IMR-90 (cell line): Measurements from ENCODE around the gene MALSU1. TPM values are rescaled to one million over a fixed set of nuclear protein-coding genes. Genes with fewer than 3 reads are reported as not detected.

Experiments
- ATAC-seq: fragments of 200-7000 bp; cut with Tn5 transposase; 2 replicates; pipeline ENCODE4 v1.9.1; 2020; ENCODE audit warnings: low read depth, mild to moderate bottlenecking, moderate library complexity
- BruUV-seq: library from RNA; stranded (reverse); fragments of 400-500 nt; replicated peaks from 2 replicates; lab custom pipeline; 2021; lab: Mats Ljungman, UMichigan
- CTCF ChIA-PET: fragments of 300-600 bp; formaldehyde crosslinking; extraction: SDS; loops from one replicate; lab custom pipeline; 2021; ENCODE audit warnings: antibody characterized with exemption; lab: Yijun Ruan, JAX
- POLR2A ChIA-PET: fragments of 300-600 bp; sonication (Branson Sonifier 250); formaldehyde crosslinking; loops from one replicate; lab custom pipeline; 2022; ENCODE audit warnings: antibody characterized with exemption; ENCODE audit not compliant: unreplicated experiment; lab: Charles Lee
- DNase-seq: peaks from one replicate; pipeline ENCODE4 v3.0.0; 2013
- H2AFZ ChIP-seq: replicated peaks from 2 replicates; pipeline ENCODE3; 2013; ENCODE audit warnings: low read length, mild to moderate bottlenecking; ENCODE audit not compliant: poor library complexity
- H2AK5ac ChIP-seq: 2 replicates; pipeline ENCODE4 v1.6.1; 2013; ENCODE audit warnings: low read depth, low read length, inconsistent platforms
- H2AK9ac ChIP-seq: replicated peaks from 2 replicates; pipeline ENCODE3; 2013; ENCODE audit warnings: mild to moderate bottlenecking, low read depth, low read length, moderate library complexity; ENCODE audit not compliant: poor library complexity
- H2BK120ac ChIP-seq: 2 replicates; pipeline ENCODE4 v1.6.1; 2013; ENCODE audit warnings: low read depth, low read length, inconsistent platforms
- H2BK15ac ChIP-seq: 3 replicates; pipeline ENCODE4 v1.6.1; 2013; ENCODE audit warnings: low read depth, low read length, inconsistent platforms
- H2BK20ac ChIP-seq: 2 replicates; pipeline ENCODE4 v1.6.1; 2013; ENCODE audit warnings: low read depth, mild to moderate bottlenecking, inconsistent platforms, low read length, moderate library complexity
- H2BK5ac ChIP-seq: 2 replicates; pipeline ENCODE4 v1.6.1; 2013; ENCODE audit warnings: mild to moderate bottlenecking, low read depth, low read length, inconsistent platforms; ENCODE audit not compliant: poor library complexity, severe bottlenecking
- H3K14ac ChIP-seq: replicated peaks from 2 replicates; pipeline ENCODE4 v1.6.1; 2013; ENCODE audit warnings: low read depth, low read length, inconsistent platforms
- H3K18ac ChIP-seq: 2 replicates; pipeline ENCODE4 v1.6.1; 2013; ENCODE audit warnings: low read depth, low read length, control low read depth
- H3K23ac ChIP-seq: 2 replicates; pipeline ENCODE4 v1.6.1; 2013; ENCODE audit warnings: low read depth, low read length, inconsistent platforms
- H3K27ac ChIP-seq: 2 replicates; pipeline ENCODE4 v1.5.1; 2013; ENCODE audit warnings: mild to moderate bottlenecking, control low read depth, low read length; ENCODE audit not compliant: insufficient read depth
- H3K27me3 ChIP-seq: 2 replicates; pipeline ENCODE4 v1.6.1; 2013; ENCODE audit warnings: low read length; ENCODE audit not compliant: control insufficient read depth, insufficient read depth
- H3K36me3 ChIP-seq: 2 replicates; pipeline ENCODE4 v1.6.1; 2013; ENCODE audit warnings: low read length, mixed read lengths; ENCODE audit not compliant: control insufficient read depth, insufficient read depth
- H3K4ac ChIP-seq: 2 replicates; pipeline ENCODE4 v1.6.1; 2013; ENCODE audit warnings: low read depth, low read length, inconsistent platforms
- H3K4me1 ChIP-seq: 2 replicates; pipeline ENCODE4 v1.6.1; 2013; ENCODE audit warnings: low read length, mixed read lengths; ENCODE audit not compliant: control insufficient read depth, insufficient read depth
- H3K4me2 ChIP-seq: 2 replicates; pipeline ENCODE4 v1.6.1; 2013; ENCODE audit warnings: low read depth, mild to moderate bottlenecking, control low read depth, low read length, moderate library complexity
- H3K4me3 ChIP-seq: 2 replicates; pipeline ENCODE4 v1.5.1; 2013; ENCODE audit warnings: low read depth, mild to moderate bottlenecking, control low read depth, low read length, moderate library complexity; ENCODE audit not compliant: insufficient read depth
- H3K56ac ChIP-seq: 2 replicates; pipeline ENCODE4 v1.6.1; 2013; ENCODE audit warnings: low read length, inconsistent platforms; ENCODE audit not compliant: insufficient read depth; ENCODE audit errors: extremely low read depth
- H3K79me1 ChIP-seq, 2 experiments: 2 replicates each; pipeline ENCODE4 v1.6.1; 2013; ENCODE audit warnings: low read length in 2 of 2, inconsistent platforms in 1 of 2, low read depth in 1 of 2
- H3K9ac ChIP-seq: 2 replicates; pipeline ENCODE4 v1.6.1; 2013; ENCODE audit warnings: low read depth, low read length, control low read depth
- H3K9me1 ChIP-seq: 2 replicates; pipeline ENCODE4 v1.6.1; 2013; ENCODE audit warnings: low read length, inconsistent platforms; ENCODE audit not compliant: insufficient read depth
- H3K9me3 ChIP-seq: 2 replicates; pipeline ENCODE4 v1.6.1; 2013; ENCODE audit warnings: low read length; ENCODE audit not compliant: control insufficient read depth, insufficient read depth
- H4K20me1 ChIP-seq: 2 replicates; pipeline ENCODE4 v1.6.1; 2013; ENCODE audit warnings: low read length, inconsistent platforms; ENCODE audit not compliant: insufficient read depth
- H4K5ac ChIP-seq: 2 replicates; pipeline ENCODE4 v1.6.1; 2013; ENCODE audit warnings: mild to moderate bottlenecking, low read depth, low read length, control low read depth
- H4K8ac ChIP-seq, 2 experiments: 2 replicates each; pipeline ENCODE4 v1.6.1; 2013; ENCODE audit warnings: low read depth in 2 of 2, low read length in 2 of 2, control low read depth in 1 of 2, inconsistent platforms in 1 of 2
- H4K91ac ChIP-seq: 2 replicates; pipeline ENCODE4 v1.6.1; 2013; ENCODE audit warnings: low read depth, low read length, inconsistent platforms; ENCODE audit not compliant: insufficient read depth
- BHLHE40 ChIP-seq: fragments of 150-350 bp; IDR thresholded peaks from 2 replicates; pipeline ENCODE4 v1.6.1; 2016; ENCODE audit warnings: mild to moderate bottlenecking, low read depth, low read length
- CEBPB ChIP-seq: IDR thresholded peaks from 2 replicates; pipeline ENCODE4 v1.6.1; 2012; ENCODE audit warnings: low read depth, low read length, improper control_type of control experiment
- CHD1 ChIP-seq: IDR thresholded peaks from 2 replicates; pipeline ENCODE4 v1.6.1; 2012; ENCODE audit warnings: low read depth, low read length, improper control_type of control experiment
- ELK1 ChIP-seq: fragments of 150-350 bp; IDR thresholded peaks from 2 replicates; pipeline ENCODE4 v1.6.1; 2016; ENCODE audit warnings: low read depth, mild to moderate bottlenecking, low read length, moderate library complexity, borderline replicate concordance
- FOS ChIP-seq: fragments of 150-350 bp; IDR thresholded peaks from 2 replicates; pipeline ENCODE4 v1.6.1; 2016; ENCODE audit warnings: low read depth, low read length
- MAFK ChIP-seq: IDR thresholded peaks from 2 replicates; pipeline ENCODE4 v1.6.1; 2012; ENCODE audit warnings: low read depth, low read length, improper control_type of control experiment
- MAZ ChIP-seq: IDR thresholded peaks from 2 replicates; pipeline ENCODE4 v1.6.1; 2012; ENCODE audit warnings: low read depth, mild to moderate bottlenecking, low read length, improper control_type of control experiment, moderate library complexity, borderline replicate concordance
- MXI1 ChIP-seq: IDR thresholded peaks from 2 replicates; pipeline ENCODE4 v1.6.1; 2012; ENCODE audit warnings: low read depth, mild to moderate bottlenecking, low read length, moderate library complexity, borderline replicate concordance
- NFE2L2 ChIP-seq: fragments of 150-350 bp; IDR thresholded peaks from 2 replicates; pipeline ENCODE4 v1.6.1; 2016; ENCODE audit warnings: low read depth, mild to moderate bottlenecking, low read length
- POLR2A ChIP-seq: IDR thresholded peaks from 2 replicates; pipeline ENCODE4 v1.6.1; 2012; ENCODE audit warnings: mild to moderate bottlenecking, low read depth, low read length
- RCOR1 ChIP-seq: IDR thresholded peaks from 2 replicates; pipeline ENCODE4 v1.6.1; 2012; ENCODE audit warnings: mild to moderate bottlenecking, low read length, improper control_type of control experiment; ENCODE audit not compliant: insufficient replicate concordance
- WGBS, 2 experiments: methylation state at CpG; one replicate each; pipeline versions ENCODE4 v1.1.5 to v1.1.7; 2013; ENCODE audit warnings: missing lambda C conversion rate in 2 of 2; ENCODE audit not compliant: insufficient read length in 1 of 2; ENCODE audit errors: extremely low coverage in 2 of 2; 5-methylcytosine and 5-hydroxymethylcytosine counted together
- dilution Hi-C: fragments of 300-500 bp; cut with HindIII; formaldehyde crosslinking; loops from one replicate; pipeline ENCODE4 v1.14.3; 2018; ENCODE audit warnings: low sequenced_read_pairs; ENCODE audit not compliant: unreplicated experiment
- in situ Hi-C: fragments of 300-500 bp; cut with MboI; formaldehyde crosslinking; loops from 3 replicates; pipeline ENCODE4 v1.14.3; 2019; ENCODE audit warnings: low sequenced_read_pairs, inconsistent platforms, mixed read lengths
- intact Hi-C: fragments of 100-400 bp; cut with micrococcal nuclease; formaldehyde crosslinking; loops from 2 replicates; pipeline ENCODE4 v1.10.0; 2022
- polyA plus RNA-seq, 3 experiments: library from polyadenylated mRNA; depleted of rRNA; stranded (reverse); fragments of >200 nt; gene quantifications; 2 replicates each; pipeline ENCODE4 v1.2.3, GENCODE V29; 2012; ENCODE audit warnings: low replicate concordance in 1 of 3
- total RNA-seq: library from RNA; depleted of rRNA; stranded (reverse); fragments of >200 nt; gene quantifications from 2 replicates; pipeline ENCODE4 v1.2.3, GENCODE V29; 2012
- TF ChIP-seq, protein P1 (sequence below): fragments of 150-350 bp; IDR thresholded peaks from 2 replicates; pipeline ENCODE4 v1.6.1; 2017; ENCODE audit warnings: mild to moderate bottlenecking, antibody characterized with exemption, low read length, low read depth
- TF ChIP-seq, protein P2 (sequence below): conservative IDR thresholded peaks from 2 replicates; pipeline ENCODE4 v1.5.1; 2012; ENCODE audit warnings: mild to moderate bottlenecking, low read depth, low read length, improper control_type of control experiment

MALSU1 gene
- total and polyA plus RNA-seq, 2 of the 4 experiments (the other 2 are of a cell fraction) = 30.5 to 36.0 TPM

DNA sequence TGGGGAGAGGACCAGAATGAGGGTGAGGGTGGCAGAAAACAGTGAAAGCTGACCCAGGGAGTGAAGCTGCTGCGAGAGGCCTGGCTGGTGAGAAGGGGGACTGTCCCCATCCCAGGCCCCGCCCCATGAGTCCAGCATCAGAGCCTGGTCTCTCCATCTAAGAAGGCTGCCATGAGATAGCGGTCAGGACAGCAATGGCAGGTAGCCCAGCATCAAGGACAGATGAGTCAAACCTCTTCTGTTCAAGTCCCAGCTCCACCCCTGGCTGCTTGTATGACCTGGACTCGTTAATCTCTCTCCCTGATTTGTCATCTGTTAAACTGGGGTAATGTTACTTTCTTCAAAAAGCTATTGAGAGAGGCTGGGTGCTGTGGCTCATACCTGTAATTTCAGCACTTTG lies 30.4 kb upstream of the MALSU1 start:
- Histone ChIP-seq H3K27ac (no peak overlapping the region), H2AFZ (no peak overlapping the region), H4K20me1 (no peaks in the 10 kb centered on the region), H3K9me1 (peaks cover 2% of the 10 kb centered on the region; the same call in 1 of the 2 replicates), H3K27me3 (peaks cover 20% of the 10 kb centered on the region), H3K4ac (no peak overlapping the region), H3K18ac (no peak overlapping the region), H3K4me3 (no peak overlapping the region), H2AK5ac (no peak overlapping the region), H3K4me2 (no peak overlapping the region), H2AK9ac (no peak overlapping the region), H3K4me1 (peaks cover 2% of the 10 kb centered on the region; the same call in 1 of the 2 replicates), H2BK120ac (no peak overlapping the region), H3K36me3 (no peaks in the 10 kb centered on the region), H3K9me3 (0 out of 2 replicates have a peak, but pooled peaks cover 2% of the 10 kb centered on the region), H2BK5ac (no peak overlapping the region), H3K14ac (no peak overlapping the region), H3K9ac (no peak overlapping the region), H2BK20ac (no peak overlapping the region), H2BK15ac (no peak overlapping the region), H3K23ac (no peak overlapping the region), H4K5ac (no peak overlapping the region), H4K8ac (no peak overlapping the region), H3K56ac (no peak overlapping the region), H3K79me1 (no peaks in the 10 kb centered on the region), H4K91ac (no peak overlapping the region)
- BruUV-seq = no TSS peak
- dilution Hi-C loops = no loop called here
- ATAC-seq = no peak
- DNase-seq = peak; percentile 6
- WGBS, 2 experiments = 92% methylated on average over 2 of the region's 4 CpGs; no CpG with 5 or more reads in 1 of the 2 experiments
- TF ChIP-seq MAFK (no peak), MXI1 (no peak), CHD1 (no peak), RCOR1 (no peak), FOS (no peak), CEBPB (no peak), NFE2L2 (no peak), MAZ (no peak), POLR2A (no peak), BHLHE40 (no peak), ELK1 (no peak)
- TF ChIP-seq, protein P1, sequence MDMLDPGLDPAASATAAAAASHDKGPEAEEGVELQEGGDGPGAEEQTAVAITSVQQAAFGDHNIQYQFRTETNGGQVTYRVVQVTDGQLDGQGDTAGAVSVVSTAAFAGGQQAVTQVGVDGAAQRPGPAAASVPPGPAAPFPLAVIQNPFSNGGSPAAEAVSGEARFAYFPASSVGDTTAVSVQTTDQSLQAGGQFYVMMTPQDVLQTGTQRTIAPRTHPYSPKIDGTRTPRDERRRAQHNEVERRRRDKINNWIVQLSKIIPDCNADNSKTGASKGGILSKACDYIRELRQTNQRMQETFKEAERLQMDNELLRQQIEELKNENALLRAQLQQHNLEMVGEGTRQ = no peak
- TF ChIP-seq, protein P2, sequence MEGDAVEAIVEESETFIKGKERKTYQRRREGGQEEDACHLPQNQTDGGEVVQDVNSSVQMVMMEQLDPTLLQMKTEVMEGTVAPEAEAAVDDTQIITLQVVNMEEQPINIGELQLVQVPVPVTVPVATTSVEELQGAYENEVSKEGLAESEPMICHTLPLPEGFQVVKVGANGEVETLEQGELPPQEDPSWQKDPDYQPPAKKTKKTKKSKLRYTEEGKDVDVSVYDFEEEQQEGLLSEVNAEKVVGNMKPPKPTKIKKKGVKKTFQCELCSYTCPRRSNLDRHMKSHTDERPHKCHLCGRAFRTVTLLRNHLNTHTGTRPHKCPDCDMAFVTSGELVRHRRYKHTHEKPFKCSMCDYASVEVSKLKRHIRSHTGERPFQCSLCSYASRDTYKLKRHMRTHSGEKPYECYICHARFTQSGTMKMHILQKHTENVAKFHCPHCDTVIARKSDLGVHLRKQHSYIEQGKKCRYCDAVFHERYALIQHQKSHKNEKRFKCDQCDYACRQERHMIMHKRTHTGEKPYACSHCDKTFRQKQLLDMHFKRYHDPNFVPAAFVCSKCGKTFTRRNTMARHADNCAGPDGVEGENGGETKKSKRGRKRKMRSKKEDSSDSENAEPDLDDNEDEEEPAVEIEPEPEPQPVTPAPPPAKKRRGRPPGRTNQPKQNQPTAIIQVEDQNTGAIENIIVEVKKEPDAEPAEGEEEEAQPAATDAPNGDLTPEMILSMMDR = no peak
- ChIA-PET CTCF (no interaction called here), POLR2A (no interaction called here)
- in situ Hi-C loops = no loop called here
- intact Hi-C loops = no loop called here
